Measurements from ENCODE around the gene KDM2A.
"Not testable (repeated sequence)": the region's sequence is repeated elsewhere in the genome, so short reads cannot be mapped to it uniquely, and the experiment has no call there.

Gene KDM2A

DNA sequence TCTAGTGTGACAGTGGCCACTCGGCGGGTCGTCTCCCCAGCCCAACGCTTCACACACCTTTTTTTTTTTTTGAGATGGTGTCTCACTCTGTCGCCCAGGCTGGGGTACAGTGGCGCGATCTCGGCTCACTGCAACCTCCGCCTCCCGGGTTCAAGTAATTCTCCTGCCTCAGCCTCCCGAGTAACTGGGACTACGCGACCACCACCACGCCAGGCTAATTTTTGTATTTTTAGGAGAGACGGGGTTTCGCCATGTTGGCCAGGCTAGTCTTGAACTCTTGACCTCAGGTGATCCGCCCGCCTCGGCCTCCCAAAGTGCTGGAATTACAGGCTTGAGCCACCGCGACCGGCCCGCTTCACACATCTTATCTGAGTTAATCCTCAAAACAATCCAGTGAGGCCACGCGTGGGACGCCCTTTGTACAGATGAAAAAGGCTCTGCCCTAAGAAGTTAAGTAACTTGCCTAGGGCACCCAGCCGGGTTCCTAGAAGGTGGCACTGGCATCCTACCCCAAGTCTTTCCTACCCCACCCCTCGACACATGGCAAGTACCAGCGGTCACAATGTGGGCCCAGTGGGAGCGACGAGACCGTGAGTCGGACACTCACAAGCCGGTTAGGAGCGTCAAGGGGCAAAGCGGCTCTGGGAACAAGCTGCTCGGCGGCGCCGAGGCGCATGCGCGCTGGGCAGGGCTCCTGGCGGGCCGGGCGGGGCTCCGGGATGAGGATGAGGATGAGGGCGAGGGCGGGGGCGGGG, 142.0 kb downstream of the KDM2A start:
- not testable (repeated sequence) for DNase-seq (ENCODE audit: low read depth in 3 of 3)

GRCh38 chr11:67261640-67261945, 142.5 kb downstream of the KDM2A start:
- DNase-seq (ENCODE audit: low read depth in 3 of 3) = no peak

DNA sequence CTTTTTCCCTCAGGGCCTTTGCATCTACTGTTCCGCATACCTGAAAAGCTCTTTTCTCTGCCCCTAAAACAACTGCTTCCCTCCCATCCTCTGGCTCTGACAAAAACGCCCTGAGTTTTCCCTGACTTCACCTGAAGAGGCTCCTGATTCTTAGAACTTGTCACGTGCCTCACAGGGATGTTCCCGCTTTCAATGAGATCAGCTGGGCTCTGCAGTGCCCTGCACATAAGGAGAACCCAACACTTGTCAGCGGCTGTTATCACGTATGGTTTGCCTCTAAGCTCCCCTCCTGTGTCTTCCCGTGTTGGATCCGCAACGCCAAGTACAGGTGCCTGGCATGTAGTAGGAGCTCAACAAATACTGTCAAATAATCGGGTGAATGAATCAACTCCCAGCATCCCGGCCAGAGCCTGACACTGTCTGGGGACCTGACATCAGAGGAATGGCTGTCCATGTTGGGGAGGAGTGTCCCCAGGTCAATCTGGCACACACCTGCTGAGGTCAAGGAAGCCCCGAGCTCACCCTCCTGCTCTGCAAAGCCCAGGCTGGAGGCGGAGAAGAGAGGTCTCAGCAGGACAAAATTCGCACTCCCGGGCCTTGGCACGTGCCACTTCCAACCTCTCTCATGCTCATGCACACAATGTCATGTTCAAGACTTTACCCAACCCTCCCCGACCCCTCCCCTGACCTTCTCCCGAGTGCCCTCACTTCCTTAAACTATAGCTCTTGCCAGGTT, 143.1 kb downstream of the KDM2A start:
- no peak for DNase-seq (ENCODE audit: low read depth in 3 of 3)

GRCh38 chr11:67262731-67263675, 143.9 kb downstream of the KDM2A start:
- no peak for DNase-seq (ENCODE audit: low read depth in 3 of 3)

GRCh38 chr11:67264260-67264659, 145.2 kb downstream of the KDM2A start:
- DNase-seq (ENCODE audit: low read depth in 3 of 3) = no peak

- no peak for DNase-seq (ENCODE audit: low read depth in 3 of 3)
These were observed 146.0 kb downstream of the KDM2A start for GRCh38 chr11:67264877-67265632.

DNA sequence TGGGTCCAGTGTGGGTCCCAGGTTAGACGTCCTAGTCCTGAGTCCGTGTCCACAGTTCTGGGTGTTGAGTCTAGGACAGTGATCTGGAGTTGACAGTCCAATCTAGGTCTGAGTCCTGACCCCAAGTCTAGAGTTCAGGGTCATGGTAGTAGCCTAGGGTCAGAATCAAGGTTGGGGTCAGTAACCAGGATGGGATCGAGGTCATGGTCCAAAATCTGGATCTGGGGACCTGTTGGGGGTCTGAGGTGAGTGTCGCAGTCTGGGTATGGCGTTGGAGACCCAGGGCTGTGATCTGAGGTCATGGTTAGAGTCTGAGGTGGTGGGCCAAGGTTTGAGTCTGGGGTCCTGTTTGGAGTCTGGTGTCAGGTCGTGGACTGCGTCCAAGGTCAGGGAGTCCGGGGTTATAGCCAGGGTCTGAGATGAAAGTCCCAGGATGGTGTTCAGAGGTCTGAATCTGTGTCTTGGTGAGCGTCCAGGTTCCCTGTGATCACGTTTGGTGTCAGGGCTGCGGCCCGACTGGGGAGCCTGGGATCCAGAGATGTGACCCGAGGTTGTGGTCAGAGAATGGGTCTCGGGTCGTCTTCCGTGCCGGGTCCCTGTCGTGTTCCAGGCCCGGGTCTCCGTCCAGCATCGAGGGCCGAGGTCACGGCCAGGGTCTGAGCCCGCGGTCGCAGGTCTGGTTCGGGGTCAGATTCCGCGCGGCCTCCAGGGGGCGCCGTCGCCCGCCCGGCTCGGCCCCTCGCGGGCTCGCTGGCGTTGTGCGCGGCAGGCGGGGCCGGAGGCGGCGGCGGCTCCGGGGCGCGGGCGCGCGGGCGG, 146.8 kb downstream of the KDM2A start:
- peak; percentile 60 to 73 (median 64) for DNase-seq (ENCODE audit: low read depth in 3 of 3)

DNA sequence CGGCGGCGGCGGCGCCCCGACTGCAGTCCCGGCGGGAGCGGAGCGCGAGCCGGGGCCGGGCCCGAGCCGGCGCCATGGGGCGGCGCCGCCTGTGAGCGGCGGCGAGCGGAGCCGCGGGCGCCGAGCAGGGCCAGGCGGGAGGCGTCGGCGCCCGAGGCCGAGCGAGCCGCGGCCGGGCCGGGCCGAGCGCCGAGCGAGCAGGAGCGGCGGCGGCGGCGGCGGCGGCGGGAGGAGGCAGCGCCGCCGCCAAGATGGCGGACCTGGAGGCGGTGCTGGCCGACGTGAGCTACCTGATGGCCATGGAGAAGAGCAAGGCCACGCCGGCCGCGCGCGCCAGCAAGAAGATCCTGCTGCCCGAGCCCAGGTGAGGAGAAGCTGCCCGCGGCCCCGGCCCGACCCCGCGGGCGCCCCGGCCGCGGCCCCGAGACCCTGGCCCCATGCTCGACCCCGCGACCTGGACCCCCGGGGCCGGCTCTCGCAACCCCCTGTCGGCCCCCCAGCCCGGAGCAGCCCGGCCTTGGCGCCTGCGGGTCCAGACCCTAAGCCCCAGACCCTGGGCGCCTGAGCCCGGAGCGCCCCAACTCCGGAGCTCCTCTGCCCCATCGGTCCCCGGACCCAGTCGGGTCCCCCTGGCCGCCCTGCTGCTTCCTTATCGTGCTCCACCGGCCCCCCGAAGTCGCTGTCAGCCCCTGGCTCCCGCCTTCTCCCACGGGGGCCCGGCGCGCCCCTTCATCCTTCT, 147.6 kb downstream of the KDM2A start, which contains the start of gene GRK2:
GRK2 (plus strand) TSS at position 25 of the 739 bp plus-strand sequence; CDS start at position 252, 227 bp downstream.
- no peak for DNase-seq (ENCODE audit: low read depth in 3 of 3)

- DNase-seq (ENCODE audit: low read depth in 3 of 3) = no peak
These were observed 148.4 kb downstream of the KDM2A start for GRCh38 chr11:67267188-67268080.

DNA sequence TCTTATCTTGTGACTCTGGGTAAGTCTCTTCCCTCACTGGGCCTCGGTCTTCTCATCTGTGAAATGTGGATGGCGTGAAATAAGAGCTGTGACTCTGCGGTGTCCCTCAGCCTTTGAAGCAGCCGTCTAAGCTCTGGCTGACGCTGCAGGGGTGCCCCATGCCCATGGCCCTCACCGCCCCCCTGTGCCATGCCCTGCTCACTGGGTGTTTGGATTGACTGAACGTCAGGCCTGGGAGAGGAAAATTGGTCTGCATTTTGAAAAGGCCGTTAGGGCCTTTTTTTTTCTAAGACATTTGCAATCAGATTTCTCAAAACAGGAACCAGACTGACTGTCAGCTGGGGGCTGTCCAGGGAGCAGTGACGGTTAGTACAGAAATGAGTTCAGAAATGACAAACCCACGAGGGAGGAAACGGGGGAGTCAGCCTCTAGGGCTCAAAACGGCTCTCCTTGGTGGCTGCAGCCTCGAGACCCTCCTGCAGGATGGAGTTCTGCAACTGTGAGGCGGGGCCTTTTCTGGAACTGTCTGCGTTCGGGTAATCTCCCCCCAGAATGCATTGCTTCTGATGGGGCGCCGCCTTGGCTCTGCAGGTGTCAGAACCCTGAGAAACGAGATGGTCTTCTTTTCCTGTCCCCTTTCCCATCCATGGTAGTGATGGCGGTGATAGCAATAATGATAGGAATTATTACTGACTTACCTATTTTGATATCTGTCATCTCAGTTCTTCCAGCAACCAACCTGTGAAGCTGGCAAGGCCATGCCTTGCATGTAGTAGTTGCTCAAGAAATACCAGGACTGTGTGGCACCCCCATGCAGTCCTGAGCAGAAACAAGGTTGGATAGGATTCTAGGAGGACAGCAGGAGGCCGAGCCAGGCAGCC, 149.3 kb downstream of the KDM2A start:
- no peak for DNase-seq (ENCODE audit: low read depth in 3 of 3)

GRCh38 chr11:67268962-67269268, 149.9 kb downstream of the KDM2A start:
- no peak for DNase-seq (ENCODE audit: low read depth in 3 of 3)

GRCh38 chr11:67269401-67270255, 150.6 kb downstream of the KDM2A start:
- no peak for DNase-seq (ENCODE audit: low read depth in 3 of 3)

DNA sequence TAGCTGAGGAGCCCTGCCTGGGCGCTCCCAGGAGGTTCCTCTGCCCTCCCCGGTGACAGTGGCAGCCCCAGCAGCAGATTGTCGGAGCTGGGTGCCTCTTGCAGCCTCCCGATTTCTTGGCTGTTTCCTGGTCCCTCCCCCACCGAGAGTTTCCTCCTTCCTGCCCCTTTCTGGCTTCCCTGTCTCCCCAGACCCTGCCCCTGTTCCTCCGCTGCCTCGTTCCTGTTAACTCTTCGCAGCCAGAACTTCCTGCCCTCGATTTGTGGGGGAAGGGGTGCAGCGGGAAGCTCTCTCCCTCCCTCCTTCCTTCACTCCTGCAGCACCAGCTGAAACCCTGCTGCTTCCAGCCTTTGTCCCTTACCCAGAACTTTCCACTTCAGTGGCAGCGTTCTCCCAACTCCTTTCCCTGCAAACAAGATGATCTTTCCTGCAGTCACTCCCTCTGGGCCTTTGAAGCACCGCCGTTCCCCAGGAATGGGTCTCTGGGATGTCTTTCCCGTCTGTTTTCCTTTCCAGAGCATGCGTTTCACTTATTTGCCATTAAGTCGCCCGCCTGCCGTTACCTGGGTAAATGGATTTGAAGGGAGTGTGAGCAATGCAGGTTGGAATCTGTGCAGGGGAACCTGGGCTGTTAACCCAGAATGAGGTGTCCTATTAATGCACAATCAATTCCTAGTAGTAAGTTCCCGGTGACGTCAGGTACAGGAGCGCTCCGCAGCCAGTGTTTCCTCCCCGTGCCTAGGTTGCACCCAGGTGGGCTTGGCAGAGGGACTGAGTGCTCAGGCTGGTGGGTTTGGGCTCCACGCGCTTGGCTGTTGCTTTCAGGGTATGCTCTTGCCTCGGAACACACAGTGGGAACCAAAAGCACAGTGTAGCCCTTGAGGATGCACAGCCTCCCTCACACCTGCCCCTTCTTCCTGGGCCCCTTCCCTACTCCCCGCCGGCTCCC, 151.5 kb downstream of the KDM2A start:
- DNase-seq (ENCODE audit: low read depth in 3 of 3) = no peak

- no peak for DNase-seq (ENCODE audit: low read depth in 3 of 3)
These were observed 152.1 kb downstream of the KDM2A start for GRCh38 chr11:67271205-67271540.

GRCh38 chr11:67271541-67272284, 152.7 kb downstream of the KDM2A start:
- no peak for DNase-seq (ENCODE audit: low read depth in 3 of 3)
